GM19239 (cell line): ENCODE results near the gene ZFYVE1.
"Not testable (repeated sequence)": the region's sequence is repeated elsewhere in the genome, so short reads cannot be mapped to it uniquely, and the experiment has no call there.

Source experiments
- DNase-seq: peaks from one replicate; pipeline ENCODE4 v3.0.0; 2011; ENCODE audit warnings: low spot score; ENCODE audit not compliant: insufficient read length
- FAIRE-seq: peaks from 2 replicates; lab custom pipeline; 2011; peaks lifted over from hg19 to GRCh38; lab: Jason Lieb, UNC

Gene ZFYVE1

GRCh38 chr14:73004641-73005040 lies 22.3 kb downstream of the ZFYVE1 start:
- FAIRE-seq, DNase-seq: not testable (repeated sequence)

DNA sequence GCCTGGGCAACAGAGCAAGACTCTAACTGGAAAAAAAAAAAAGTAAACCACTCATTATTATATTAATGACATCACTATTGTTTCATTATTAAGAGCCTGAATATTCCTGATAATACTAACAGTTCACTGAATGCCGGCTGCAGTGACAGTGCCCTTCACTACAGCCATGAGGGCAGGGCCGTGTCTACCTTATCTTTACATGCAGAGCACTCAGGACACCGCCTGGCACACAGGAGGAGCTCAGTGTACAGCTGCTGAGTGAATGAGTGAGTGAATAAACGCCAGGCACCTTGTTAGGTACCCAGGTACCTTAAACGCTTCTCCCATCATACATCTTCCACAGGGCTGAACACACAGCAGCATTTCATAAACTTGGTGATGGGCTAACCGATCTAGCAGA lies 23.2 kb downstream of the ZFYVE1 start:
- no peak for FAIRE-seq

DNA sequence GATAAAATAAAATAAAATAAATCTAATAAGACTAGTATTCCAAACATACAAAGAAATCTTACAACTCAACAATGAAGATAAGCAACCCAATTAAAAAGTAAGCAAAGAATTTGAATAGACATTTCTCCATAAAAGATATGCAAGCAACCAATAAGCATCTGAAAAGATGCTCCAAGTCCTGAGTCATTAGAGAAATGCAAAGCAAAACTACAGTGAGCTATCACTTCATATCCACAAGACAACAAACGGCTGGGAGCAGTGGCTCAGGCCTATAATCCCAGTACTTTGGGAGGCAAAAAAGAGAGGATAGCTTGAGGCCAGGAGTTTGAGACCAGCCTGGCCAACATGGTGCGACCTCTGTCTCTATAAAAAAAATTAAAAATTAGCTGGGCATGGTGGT lies 26.8 kb downstream of the ZFYVE1 start:
- no peak for DNase-seq
- no peak for FAIRE-seq

More for the DNA sequence above, 23.2 kb downstream of the ZFYVE1 start:
- no peak for DNase-seq

- FAIRE-seq = no peak
- DNase-seq = no peak
Observed at GRCh38 chr14:72999316-72999715, 27.6 kb downstream of the ZFYVE1 start.

GRCh38 chr14:72998252-72998903 lies 28.5 kb downstream of the ZFYVE1 start:
- DNase-seq = no peak
- FAIRE-seq = no peak

DNA sequence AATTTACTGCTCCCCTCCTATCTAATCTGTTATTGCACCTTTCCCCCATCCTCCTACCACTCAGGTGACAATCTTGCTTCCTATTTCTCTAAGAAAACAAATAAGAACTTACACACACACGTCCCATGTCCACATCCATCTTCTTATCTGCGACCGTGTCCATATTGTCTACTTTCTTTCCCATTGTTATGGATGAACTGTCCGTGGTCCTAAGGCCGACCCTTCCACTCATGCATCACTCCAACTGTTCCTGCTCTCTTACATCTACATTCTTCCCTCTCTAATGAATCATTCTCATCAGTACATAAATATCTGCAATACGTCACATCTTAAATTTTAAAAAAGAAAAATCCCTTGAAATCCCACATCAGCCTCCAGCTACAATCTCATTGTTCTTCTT lies 30.0 kb downstream of the ZFYVE1 start:
- FAIRE-seq (no peak), DNase-seq (no peak)

- no peak for DNase-seq
- no peak for FAIRE-seq
Observed at GRCh38 chr14:72990171-72990570, 36.7 kb downstream of the ZFYVE1 start.

GRCh38 chr14:72986857-72987256 lies 40.0 kb downstream of the ZFYVE1 start:
- DNase-seq = no peak
- no peak for FAIRE-seq

DNA sequence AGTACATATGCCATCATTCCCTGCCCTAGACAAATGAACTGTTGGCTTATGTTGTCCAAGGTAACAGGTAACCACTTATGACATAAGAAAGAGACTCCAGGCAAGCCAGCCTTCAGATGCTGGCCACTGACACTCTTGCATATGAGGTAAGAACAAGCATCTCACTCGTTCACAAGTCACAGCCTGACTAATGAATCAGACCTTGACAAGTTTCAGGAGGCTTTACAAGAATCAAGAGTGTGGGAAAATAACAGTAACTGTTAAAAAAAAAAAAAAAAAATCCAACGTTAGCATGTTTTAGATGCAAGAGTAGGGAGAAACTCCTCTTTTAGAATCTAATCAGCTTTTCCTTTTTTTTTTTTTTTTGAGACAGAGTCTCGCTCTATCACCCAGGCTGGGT lies 40.7 kb downstream of the ZFYVE1 start:
- FAIRE-seq (no peak), DNase-seq (no peak)

- FAIRE-seq (no peak), DNase-seq (no peak)
Observed at GRCh38 chr14:72982146-72982708, 44.7 kb downstream of the ZFYVE1 start.

GRCh38 chr14:72980863-72981262 lies 46.0 kb downstream of the ZFYVE1 start:
- FAIRE-seq = no peak

DNA sequence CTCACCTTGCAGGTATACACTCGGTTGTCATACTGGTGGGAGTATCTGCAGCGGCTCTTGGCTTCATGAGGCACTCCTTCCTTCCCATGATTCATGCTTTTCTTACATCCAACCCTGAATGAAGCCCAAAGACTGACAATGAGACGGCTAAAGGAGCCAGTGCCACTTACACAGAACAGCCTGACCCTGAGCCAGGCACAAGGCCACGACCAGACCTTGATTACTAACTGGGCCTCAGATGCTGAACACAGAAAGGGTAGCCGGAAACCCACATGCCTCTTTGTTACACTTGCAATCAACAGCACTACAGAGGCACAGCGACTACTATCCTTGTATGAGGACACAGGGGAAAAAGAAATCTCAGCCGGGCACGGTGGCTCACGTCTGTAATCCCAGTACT lies 48.0 kb downstream of the ZFYVE1 start:
- no peak for FAIRE-seq
- DNase-seq = no peak

More at GRCh38 chr14:72980863-72981262, 46.0 kb downstream of the ZFYVE1 start:
- no peak for DNase-seq

- DNase-seq (no peak), FAIRE-seq (no peak)
Observed at GRCh38 chr14:72975770-72976169, 51.1 kb downstream of the ZFYVE1 start.

- DNase-seq = no peak
- no peak for FAIRE-seq
Observed at GRCh38 chr14:72974661-72975060, 52.2 kb downstream of the ZFYVE1 start.

GRCh38 chr14:72970824-72971434 lies 56.0 kb downstream of the ZFYVE1 start:
- FAIRE-seq (no peak), DNase-seq (no peak)

DNA sequence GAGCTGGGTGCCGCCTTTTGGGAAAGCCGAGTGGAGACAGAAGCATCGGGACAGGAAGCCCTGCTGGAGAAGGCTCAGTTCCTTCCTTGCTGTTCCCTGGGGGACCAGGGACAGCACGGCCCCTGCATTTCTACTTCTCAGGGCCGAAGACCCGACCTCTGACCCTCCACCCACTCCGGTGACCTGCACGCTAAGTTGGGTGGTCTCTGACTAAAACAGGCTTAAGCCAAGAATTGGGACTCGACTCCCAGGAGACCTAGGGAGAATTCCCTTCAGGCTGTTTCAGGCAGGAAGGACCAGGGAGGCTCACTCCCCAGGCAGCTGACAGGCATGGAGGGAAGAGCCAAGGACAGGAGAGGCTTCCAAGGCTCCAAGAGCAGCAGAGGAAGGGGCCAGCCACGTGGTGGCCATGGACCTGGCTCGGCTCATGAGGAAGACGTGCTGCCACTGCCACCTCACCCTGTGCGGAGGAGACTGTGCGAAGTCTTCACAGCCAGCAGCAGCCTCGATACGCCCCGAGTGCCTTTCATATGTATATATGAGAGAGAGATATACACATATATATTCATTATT lies 56.8 kb downstream of the ZFYVE1 start:
- FAIRE-seq (no peak), DNase-seq (no peak)

DNA sequence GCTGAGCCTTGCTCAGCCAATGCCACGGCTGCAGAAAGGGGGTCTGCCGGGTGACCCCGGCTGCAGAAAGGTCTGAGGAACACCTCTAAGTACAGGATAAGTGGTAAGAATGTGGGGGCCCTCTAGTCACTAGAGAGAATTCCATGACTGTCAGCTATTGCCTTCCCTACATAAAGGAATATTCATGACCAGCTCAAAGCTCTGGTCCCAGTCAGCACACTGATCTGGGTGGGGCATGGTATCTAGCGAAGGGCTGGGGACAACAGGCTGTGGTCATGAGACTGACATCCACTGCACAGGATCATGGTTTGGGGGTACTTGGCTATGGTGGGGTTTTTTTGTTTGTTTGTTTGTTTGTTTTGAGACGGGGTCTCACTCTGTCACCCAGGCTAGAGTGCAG lies 58.6 kb downstream of the ZFYVE1 start:
- FAIRE-seq = no peak

DNA sequence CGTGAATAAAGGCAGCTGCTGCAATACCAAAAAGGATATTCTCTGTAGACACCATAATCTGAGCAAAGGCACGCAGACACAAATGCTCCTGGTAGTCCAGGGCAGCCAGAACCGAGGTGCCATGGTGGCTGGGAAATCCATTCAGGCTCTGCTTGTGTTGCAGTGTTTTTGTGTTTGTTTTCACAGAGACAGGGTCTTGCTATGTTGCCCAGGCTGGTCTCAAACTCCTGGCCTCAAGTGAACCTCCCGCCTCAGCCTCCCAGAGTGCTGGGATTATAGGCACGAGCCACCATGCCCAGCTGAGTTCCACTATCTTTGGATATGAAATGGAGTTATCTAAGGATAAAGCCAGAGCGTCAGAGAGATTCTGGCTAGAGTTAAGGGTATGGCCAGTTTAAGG lies 60.9 kb downstream of the ZFYVE1 start:
- FAIRE-seq = no peak
- DNase-seq = no peak

More for the DNA sequence above, 58.6 kb downstream of the ZFYVE1 start:
- no peak for DNase-seq

DNA sequence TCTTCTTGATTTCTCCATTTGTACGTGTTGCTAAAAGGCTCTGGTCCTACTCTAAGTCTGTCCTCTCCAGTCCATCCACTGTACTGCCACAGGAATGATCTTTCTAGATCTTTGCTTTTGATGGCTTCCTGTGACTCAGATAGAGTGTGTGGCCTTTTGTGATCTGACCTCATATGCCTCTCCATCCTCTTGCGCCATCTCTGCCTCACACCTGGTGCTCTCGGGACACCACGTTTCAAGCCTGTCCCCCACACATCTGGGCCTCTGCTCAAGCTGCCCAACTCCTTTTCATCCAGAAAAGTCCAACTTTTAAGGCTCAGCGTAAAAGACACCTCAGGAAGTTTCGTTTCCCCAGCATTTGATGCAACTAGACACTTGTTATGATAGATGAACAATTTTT lies 61.7 kb downstream of the ZFYVE1 start:
- FAIRE-seq (no peak), DNase-seq (no peak)

GRCh38 chr14:72962829-72963312 lies 64.0 kb downstream of the ZFYVE1 start:
- DNase-seq (no peak), FAIRE-seq (no peak)

DNA sequence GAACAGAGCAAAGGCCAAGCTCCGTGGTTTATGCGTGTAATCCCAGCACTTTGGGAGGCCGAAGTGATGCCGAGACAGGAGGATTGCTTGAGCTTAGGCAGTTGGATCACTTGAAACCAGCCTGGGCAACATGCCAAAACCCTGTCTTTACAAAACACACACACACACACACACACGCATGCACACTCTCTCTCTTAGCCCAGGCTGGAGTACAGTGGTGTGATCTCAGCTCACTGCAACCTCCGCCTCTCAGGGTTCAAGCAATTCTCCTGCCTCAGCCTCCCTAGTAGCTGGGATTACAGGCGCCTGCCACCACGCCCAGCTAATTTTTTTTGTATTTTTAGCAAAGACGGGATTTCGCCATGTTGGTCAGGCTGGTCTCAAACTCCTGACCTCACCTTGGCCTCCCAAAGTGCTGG lies 64.6 kb downstream of the ZFYVE1 start:
- not testable (repeated sequence) for FAIRE-seq, DNase-seq
